Transverse colon (tissue), 4 donors: ENCODE data around the gene HSFX3. TPM values are rescaled to one million over a fixed set of nuclear protein-coding genes. Genes with fewer than 3 reads are reported as not detected.
"Not testable (repeated sequence)": the region's sequence is repeated elsewhere in the genome, so short reads cannot be mapped to it uniquely, and the experiment has no call there.

Experiments used
- DNase-seq: peaks from one replicate; pipeline ENCODE4 v3.0.0-alpha.2; 2019
- H3K27ac ChIP-seq, 4 donors: fragments of 200-600 bp; sonication (generic); 2 replicates each; pipeline ENCODE4 v1.5.1; 2016 to 2018; ENCODE audit warnings: inconsistent platforms in 4 of 4
- H3K27me3 ChIP-seq: fragments of 200-600 bp; sonication (generic); 2 replicates; pipeline ENCODE4 v1.5.1; 2017; ENCODE audit warnings: inconsistent platforms
- H3K36me3 ChIP-seq, 4 donors: fragments of 200-600 bp; sonication (generic); 2 replicates each; pipeline ENCODE4 v1.5.1; 2017 to 2019; ENCODE audit warnings: inconsistent platforms in 4 of 4
- H3K4me1 ChIP-seq, 4 donors: fragments of 200-600 bp; sonication (generic); 2 replicates each; pipeline ENCODE4 v1.5.1; 2017 to 2020; ENCODE audit warnings: inconsistent platforms in 4 of 4
- H3K4me3 ChIP-seq, 4 donors: fragments of 200-600 bp; sonication (generic); 1 replicate in 1 of 4; 2 replicates in 3 of 4; pipeline versions ENCODE4 v1.5.1 to v1.6.1; 2017 to 2019; ENCODE audit warnings: inconsistent platforms in 4 of 4
- H3K9me3 ChIP-seq, 2 donors: fragments of 200-600 bp; sonication (generic); 2 replicates each; pipeline ENCODE4 v1.5.1; 2017 to 2019; ENCODE audit warnings: inconsistent platforms in 2 of 2
- EP300 ChIP-seq: sonication (generic); formaldehyde crosslinking; IDR thresholded peaks from one replicate; pipeline ENCODE4 v1.6.1; 2017; ENCODE audit warnings: antibody characterized with exemption, low read depth
- POLR2A ChIP-seq: fragments of 450-650 bp; IDR thresholded peaks from one replicate; pipeline ENCODE4 v1.6.1; 2016; ENCODE audit warnings: antibody characterized with exemption, mild to moderate bottlenecking, moderate library complexity
- POLR2AphosphoS5 ChIP-seq, 3 donors: sonication (generic); formaldehyde crosslinking; IDR thresholded peaks; one replicate each; pipeline ENCODE4 v1.6.1; 2016; ENCODE audit warnings: antibody characterized with exemption in 3 of 3
- WGBS, 2 donors: methylation state at CpG; one replicate each; pipeline ENCODE4 v1.1.5; 2018; ENCODE audit warnings: low coverage in 1 of 2; 5-methylcytosine and 5-hydroxymethylcytosine counted together
- in situ Hi-C, 4 donors: fragments of 200-750 bp; cut with MboI; loops; one replicate each; pipeline versions ENCODE4 v1.15.0 to v1.15.1; 2017; ENCODE audit warnings: low sequenced_read_pairs in 3 of 4, low pct_ligation_motif_present in 1 of 4, low pct_unique_long_range_greater_than_20kb in 1 of 4
- intact Hi-C: fragments of 100-400 bp; cut with DNase I; formaldehyde crosslinking; loops from one replicate; pipeline ENCODE4 v1.15.1; 2023; ENCODE audit warnings: low total_unique reads
- total RNA-seq, 4 donors: library from RNA; depleted of rRNA; stranded (reverse); fragments of >200 nt; gene quantifications; one replicate each; pipeline ENCODE4 v1.1.0, GENCODE V29; 2016
- TF ChIP-seq, protein P1 (sequence below), 5 experiments: fragments of 200-600 bp in 3 of 5; fragments of 450-650 bp in 2 of 5; sonication (generic) in 3 of 5; IDR thresholded peaks; 1 replicate in 2 of 5; 2 replicates in 3 of 5; pipeline ENCODE4 v1.5.1; 2016 to 2017; ENCODE audit warnings: antibody characterized with exemption in 5 of 5, inconsistent platforms in 3 of 5, mild to moderate bottlenecking in 2 of 5, moderate library complexity in 1 of 5

HSFX3 gene
- total RNA-seq, 4 donors from 2014 or later, result not detected

DNA sequence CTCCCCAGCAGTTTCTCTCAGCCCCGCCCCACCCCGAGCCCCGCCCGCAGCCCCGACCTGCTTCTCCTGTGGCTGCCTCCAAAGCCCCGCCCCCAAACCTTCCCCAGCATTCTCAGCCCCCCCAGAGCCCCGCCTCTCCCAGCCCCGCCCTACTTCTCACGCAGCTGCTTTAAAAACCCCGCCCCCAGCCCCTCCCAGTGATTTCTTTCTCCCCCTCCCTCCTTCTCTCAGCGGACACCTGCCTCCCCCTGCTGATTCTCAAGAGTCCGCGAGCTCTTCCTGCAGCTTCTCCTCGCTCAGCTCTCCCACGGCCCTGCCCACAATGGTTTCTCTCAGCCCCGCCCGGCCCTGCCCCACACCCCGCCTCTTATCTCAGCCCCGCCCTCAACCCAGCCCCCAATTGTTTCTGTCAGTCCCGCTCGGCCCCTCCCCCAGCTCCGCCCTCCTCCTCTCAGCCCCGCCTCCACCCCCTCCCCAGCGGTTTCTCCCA is 9.5 kb downstream of the HSFX3 start:
- TF ChIP-seq, protein P1, sequence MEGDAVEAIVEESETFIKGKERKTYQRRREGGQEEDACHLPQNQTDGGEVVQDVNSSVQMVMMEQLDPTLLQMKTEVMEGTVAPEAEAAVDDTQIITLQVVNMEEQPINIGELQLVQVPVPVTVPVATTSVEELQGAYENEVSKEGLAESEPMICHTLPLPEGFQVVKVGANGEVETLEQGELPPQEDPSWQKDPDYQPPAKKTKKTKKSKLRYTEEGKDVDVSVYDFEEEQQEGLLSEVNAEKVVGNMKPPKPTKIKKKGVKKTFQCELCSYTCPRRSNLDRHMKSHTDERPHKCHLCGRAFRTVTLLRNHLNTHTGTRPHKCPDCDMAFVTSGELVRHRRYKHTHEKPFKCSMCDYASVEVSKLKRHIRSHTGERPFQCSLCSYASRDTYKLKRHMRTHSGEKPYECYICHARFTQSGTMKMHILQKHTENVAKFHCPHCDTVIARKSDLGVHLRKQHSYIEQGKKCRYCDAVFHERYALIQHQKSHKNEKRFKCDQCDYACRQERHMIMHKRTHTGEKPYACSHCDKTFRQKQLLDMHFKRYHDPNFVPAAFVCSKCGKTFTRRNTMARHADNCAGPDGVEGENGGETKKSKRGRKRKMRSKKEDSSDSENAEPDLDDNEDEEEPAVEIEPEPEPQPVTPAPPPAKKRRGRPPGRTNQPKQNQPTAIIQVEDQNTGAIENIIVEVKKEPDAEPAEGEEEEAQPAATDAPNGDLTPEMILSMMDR (IDR thresholded peaks at IDR 0.05), result no peak
- no peak for TF ChIP-seq EP300
- TF ChIP-seq POLR2AphosphoS5 (IDR thresholded peaks at IDR 0.05), result no peak
- TF ChIP-seq POLR2A, result no peak
- no peaks in the 10 kb centered on the region for H3K36me3 ChIP-seq
- 43% methylated on average over 20 of the region's 24 CpGs; no CpG with 5 or more reads in 1 of the 2 donors for WGBS, 2 donors
- peak overlapping the region in 3 of 4 donors; percentile 53 to 84 (median 54) for H3K4me3 ChIP-seq
- intact Hi-C loops, result no loop called here
- peak; percentile 93 for DNase-seq
- peak overlapping the region; percentile 91 to 98 (median 94) for H3K27ac ChIP-seq
- in situ Hi-C loops, result no loop called here
- no peaks in the 10 kb centered on the region for H3K9me3 ChIP-seq
- H3K4me1 ChIP-seq, result peaks cover 0 to 9% (median 3%) of the 10 kb centered on the region in 4 donors
- no peaks in the 10 kb centered on the region for H3K27me3 ChIP-seq

DNA sequence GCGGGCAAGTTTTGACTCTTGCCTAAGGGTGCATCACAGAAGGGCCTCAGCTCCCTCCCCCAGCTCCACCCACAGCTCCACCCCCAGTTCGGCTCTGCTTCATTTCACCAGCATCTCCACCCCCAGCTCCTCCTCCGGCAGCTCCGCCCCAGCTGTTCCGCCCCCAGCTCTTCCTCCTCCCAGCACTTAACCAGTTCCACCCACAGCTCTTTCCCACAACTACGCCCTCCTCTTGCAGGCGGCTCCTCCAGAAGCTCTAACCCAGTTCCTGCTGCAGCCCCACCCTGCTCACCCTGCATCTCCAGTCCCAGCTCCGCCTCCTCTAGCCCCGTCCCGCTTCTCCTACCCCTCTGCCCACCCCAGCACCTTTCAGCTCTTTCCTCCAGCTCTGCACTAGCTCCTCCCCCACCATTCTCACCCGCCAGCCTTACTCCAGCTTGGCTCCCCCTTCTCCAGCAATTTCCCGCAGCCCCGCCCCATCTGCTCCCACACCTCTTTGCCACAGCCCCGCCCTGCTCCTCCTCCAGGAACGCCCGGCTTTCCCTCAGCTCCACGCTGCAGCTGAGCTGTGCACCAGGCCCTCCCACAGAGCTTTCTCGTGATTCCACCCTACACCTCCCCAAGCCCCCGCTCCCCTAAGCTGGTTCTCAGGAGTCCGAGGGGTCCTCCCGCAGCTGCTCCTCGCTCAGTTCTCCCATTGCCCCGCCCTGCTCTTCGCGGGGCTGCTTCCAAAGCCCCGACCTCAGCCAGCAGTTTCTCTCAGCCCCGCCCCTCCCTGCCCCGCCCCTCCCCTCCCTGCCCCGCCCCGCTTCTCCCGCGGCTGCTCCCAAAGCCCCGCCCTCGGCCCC is 10.2 kb downstream of the HSFX3 start:
- intact Hi-C loops (no loop called here), in situ Hi-C loops (no loop called here)
- WGBS, 2 donors, result 42% methylated on average over 34 of the region's 34 CpGs; no CpG with 5 or more reads in 1 of the 2 donors
- Histone ChIP-seq H3K36me3 (no peaks in the 10 kb centered on the region), H3K27me3 (no peaks in the 10 kb centered on the region), H3K4me3 (peak overlapping the region; percentile 29 to 84 (median 36)), H3K9me3 (no peaks in the 10 kb centered on the region), H3K27ac (peak overlapping the region; percentile 93 to 98 (median 94)), H3K4me1 (peaks cover 0 to 9% (median 3%) of the 10 kb centered on the region in 4 donors)
- TF ChIP-seq POLR2AphosphoS5 (IDR thresholded peaks at IDR 0.05) (peak in 1 of 3 donors; percentile 31), EP300 (no peak), POLR2A (peak; percentile 24)
- TF ChIP-seq, protein P1 (IDR thresholded peaks at IDR 0.05), result no peak
- peak; percentile 90 for DNase-seq

DNA sequence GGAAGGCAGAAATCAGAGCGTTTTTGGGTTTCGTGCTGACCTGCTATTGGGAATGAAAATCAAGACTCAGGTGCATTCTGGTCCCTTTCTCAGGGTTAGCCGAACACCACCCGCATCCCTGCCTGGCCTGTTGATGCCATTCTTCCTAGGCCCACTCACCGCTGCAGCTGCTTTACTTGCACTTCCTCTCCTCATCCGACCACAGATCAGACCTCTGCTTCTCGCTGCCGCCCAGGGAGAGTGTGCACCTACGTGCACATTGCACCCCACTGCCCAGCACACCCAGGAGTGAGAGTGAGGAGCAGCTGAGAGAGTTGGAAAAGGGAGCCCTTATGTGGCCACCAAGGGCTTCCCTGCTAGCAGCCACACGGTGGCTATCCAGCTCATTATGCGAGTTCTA is 12.2 kb downstream of the HSFX3 start:
- in situ Hi-C loops, H3K27ac ChIP-seq, H3K4me1 ChIP-seq, H3K4me3 ChIP-seq, H3K9me3 ChIP-seq, intact Hi-C loops, H3K36me3 ChIP-seq, DNase-seq, H3K27me3 ChIP-seq: not testable (repeated sequence)
- 80% methylated on average over 9 of the region's 11 CpGs; no CpG with 5 or more reads in 1 of the 2 donors for WGBS, 2 donors

DNA sequence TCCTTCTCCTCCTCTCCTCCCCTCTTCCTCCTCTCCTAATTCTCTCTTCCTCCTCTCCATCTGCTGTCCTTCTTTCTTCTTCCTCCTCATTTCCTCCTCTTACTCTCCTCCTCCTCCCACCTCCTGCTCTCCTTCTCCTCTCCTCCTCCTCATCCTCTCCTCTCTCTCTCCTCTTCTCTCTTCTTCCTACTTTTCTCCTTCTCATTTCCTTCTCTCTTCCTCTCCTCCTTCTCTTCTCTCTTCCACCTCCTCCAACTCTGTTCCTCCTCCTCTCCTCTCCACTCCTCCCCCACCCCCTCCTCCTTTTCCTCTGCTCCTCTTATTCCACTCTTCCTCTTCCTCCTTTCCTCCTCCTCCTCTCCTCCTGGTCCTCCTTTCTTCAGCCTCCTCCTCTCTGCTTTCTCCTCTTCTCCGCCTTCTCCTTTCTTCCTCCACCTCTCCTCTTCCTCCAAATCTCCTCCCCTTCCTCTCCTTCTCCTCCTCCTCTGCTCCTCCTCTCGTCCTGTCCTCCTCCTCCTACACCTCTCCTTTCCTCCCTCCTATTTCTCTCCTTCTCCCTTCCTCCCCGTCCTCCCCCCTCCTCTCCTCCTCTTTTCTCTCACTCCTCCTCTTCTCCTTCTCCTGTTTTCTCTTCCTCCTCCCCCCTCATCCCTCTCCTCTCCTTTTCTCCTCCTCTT is 14.7 kb downstream of the HSFX3 start:
- in situ Hi-C loops, DNase-seq, H3K36me3 ChIP-seq, H3K4me3 ChIP-seq, H3K27me3 ChIP-seq, H3K4me1 ChIP-seq, intact Hi-C loops, H3K27ac ChIP-seq, H3K9me3 ChIP-seq: not testable (repeated sequence)
- WGBS, 2 donors, result 60% methylated on average over 3 of the region's 3 CpGs; no CpG with 5 or more reads in 1 of the 2 donors

DNA sequence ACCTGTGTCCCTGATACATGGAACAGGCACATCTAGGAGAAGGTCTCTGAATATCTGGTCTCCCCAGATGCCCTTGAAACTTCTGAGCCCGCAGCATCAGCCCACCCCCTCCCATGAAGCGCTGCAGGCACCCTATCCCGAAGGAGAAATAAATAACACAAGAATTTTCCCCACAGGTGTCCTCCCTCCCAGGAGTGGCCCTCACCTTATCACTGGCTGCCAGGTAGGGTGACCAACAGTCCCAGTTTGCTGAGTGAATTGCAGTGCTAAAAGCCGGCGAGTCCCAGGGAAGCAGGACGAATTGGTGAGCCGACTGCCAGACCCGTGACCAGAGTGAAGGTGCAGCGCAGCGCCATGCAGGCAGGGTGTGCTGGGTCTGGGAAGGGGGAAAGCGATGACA is 15.7 kb downstream of the HSFX3 start:
- H3K36me3 ChIP-seq, H3K4me3 ChIP-seq, H3K27me3 ChIP-seq, DNase-seq, H3K4me1 ChIP-seq, H3K9me3 ChIP-seq, in situ Hi-C loops, intact Hi-C loops, H3K27ac ChIP-seq: not testable (repeated sequence)
- WGBS, 2 donors, result 90% methylated on average over 8 of the region's 11 CpGs; no CpG with 5 or more reads in 1 of the 2 donors

DNA sequence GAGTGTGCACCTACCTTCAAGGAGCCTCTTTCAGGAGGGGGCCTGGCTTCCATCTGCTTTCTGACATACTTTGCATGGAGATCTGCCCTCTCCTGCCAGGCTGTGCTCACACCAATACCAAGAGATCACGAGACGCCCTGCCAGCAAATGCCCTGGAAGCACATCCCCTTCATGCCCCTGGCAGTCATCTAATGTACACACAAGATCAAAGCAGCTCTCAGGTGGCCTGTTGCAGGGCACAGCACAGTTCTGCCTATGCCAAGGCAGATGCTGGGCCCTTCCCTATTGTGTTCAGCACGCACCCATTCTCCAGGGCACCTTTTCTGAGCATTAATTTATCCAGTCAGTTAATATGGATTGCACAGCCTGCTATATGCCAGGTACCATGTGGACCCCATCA is 16.9 kb downstream of the HSFX3 start:
- H3K27ac ChIP-seq, H3K9me3 ChIP-seq, H3K4me1 ChIP-seq, H3K36me3 ChIP-seq, in situ Hi-C loops, intact Hi-C loops, H3K27me3 ChIP-seq, H3K4me3 ChIP-seq, DNase-seq: not testable (repeated sequence)
- WGBS, 2 donors, result no CpG with 5 or more reads among the region's 3 CpGs
